ENCODE measurements around the gene GRSF1. TPM values are rescaled to one million over a fixed set of nuclear protein-coding genes. Genes with fewer than 3 reads are reported as not detected.

GRSF1 gene
- total RNA-seq, 1 experiment from 2014 or later: 108 TPM

- no peak overlapping the region for H3K4ac ChIP-seq (ENCODE audit: low read depth, low read length)
- Mint-ChIP-seq H3K9me3 (peaks cover 3 to 4% of the 10 kb centered on the region in 2 experiments; a peak in 4 of 5 replicates), H3K36me3 (ENCODE audit: insufficient read depth in 1 of 3, low read depth in 3 of 3) (no peaks in the 10 kb centered on the region; a peak in 2 of 7 replicates), H3K4me1 (no peaks in the 10 kb centered on the region), H3K4me3 (no peak overlapping the region), H3K27ac (no peak overlapping the region; a peak in 1 of 7 replicates), H3K27me3 (ENCODE audit: low read depth) (no peaks in the 10 kb centered on the region)
- H3K9me3 ChIP-seq (ENCODE audit: control insufficient read depth, low read depth, low read length): no peaks in the 10 kb centered on the region
- H3K79me2 ChIP-seq (ENCODE audit: insufficient read depth, low read length): no peaks in the 10 kb centered on the region
- DNase-seq: no peak
- H4K5ac ChIP-seq (ENCODE audit: insufficient read length, low read depth, low read length): no peak overlapping the region
- no peak overlapping the region for H3K56ac ChIP-seq (ENCODE audit: insufficient read length, low read depth, low read length)
- H4K91ac ChIP-seq (ENCODE audit: insufficient read length, low read depth, low read length): no peak overlapping the region
- H3K23me2 ChIP-seq (ENCODE audit: insufficient read length, low read depth, low read length, poor library complexity, severe bottlenecking): no peaks in the 10 kb centered on the region
- TF ChIP-seq CTCF (conservative IDR thresholded peaks at IDR 0.05): no peak
- no CpG with 5 or more reads among the region's 6 CpGs for WGBS (ENCODE audit: extremely low coverage, insufficient read length, low lambda C conversion rate)
- no peak overlapping the region for H2AFZ ChIP-seq (ENCODE audit: low read length)
- H3K27me3 ChIP-seq (ENCODE audit: insufficient read depth, low read length): no peaks in the 10 kb centered on the region
- H3K27ac ChIP-seq (ENCODE audit: insufficient read length, low read depth, low read length): no peak overlapping the region
- H3K14ac ChIP-seq (ENCODE audit: insufficient read depth, low read length): no peak overlapping the region
- H2BK15ac ChIP-seq (ENCODE audit: low read depth, low read length): no peak overlapping the region
- H3K9ac ChIP-seq (ENCODE audit: extremely low read depth, insufficient read length, low read length): no peak overlapping the region
- no peaks in the 10 kb centered on the region for H4K20me1 ChIP-seq (ENCODE audit: control insufficient read depth, insufficient read depth, insufficient read length)
- H3K23ac ChIP-seq (ENCODE audit: insufficient read length, low read depth, low read length): no peak overlapping the region
- no peak overlapping the region for H3K18ac ChIP-seq (ENCODE audit: insufficient read length, low read depth, low read length)
- H3K79me1 ChIP-seq (ENCODE audit: insufficient read depth, low read depth, low read length, poor library complexity, severe bottlenecking): no peaks in the 10 kb centered on the region
- H2BK20ac ChIP-seq (ENCODE audit: low read depth, low read length, poor library complexity, severe bottlenecking): no peak overlapping the region
- H2BK12ac ChIP-seq (ENCODE audit: insufficient read length, low read depth, low read length): no peak overlapping the region
- no peak overlapping the region for H4K8ac ChIP-seq (replicated peaks; ENCODE audit: insufficient read length, low read depth, low read length)
- H3K4me1 ChIP-seq (ENCODE audit: insufficient read depth, low read length): no peaks in the 10 kb centered on the region
- H2BK120ac ChIP-seq (ENCODE audit: low read depth, low read length, poor library complexity, severe bottlenecking): no peak overlapping the region
- H3K4me2 ChIP-seq (ENCODE audit: insufficient read depth, insufficient read length, low read length): no peak overlapping the region
- no peak overlapping the region for H2AK5ac ChIP-seq (ENCODE audit: insufficient read length, low read length)
- H2BK5ac ChIP-seq (ENCODE audit: insufficient read length, low read length): no peak overlapping the region
- no peak overlapping the region for H3T11ph ChIP-seq (ENCODE audit: low read length)
These were observed 45.5 kb upstream of the GRSF1 start for GRCh38 chr4:70885174-70885573.
